NB4 (cell line): ENCODE data around the gene FKBP1C.

Experiments
- TF ChIP-seq, protein P1 (sequence below): IDR thresholded peaks from one replicate; pipeline ENCODE4 v1.5.1; 2012; ENCODE audit warnings: low read depth, low read length
- TF ChIP-seq, protein P2 (sequence below): IDR thresholded peaks from 2 replicates; pipeline ENCODE4 v1.6.1; 2011; ENCODE audit warnings: low read depth, low read length

DNA sequence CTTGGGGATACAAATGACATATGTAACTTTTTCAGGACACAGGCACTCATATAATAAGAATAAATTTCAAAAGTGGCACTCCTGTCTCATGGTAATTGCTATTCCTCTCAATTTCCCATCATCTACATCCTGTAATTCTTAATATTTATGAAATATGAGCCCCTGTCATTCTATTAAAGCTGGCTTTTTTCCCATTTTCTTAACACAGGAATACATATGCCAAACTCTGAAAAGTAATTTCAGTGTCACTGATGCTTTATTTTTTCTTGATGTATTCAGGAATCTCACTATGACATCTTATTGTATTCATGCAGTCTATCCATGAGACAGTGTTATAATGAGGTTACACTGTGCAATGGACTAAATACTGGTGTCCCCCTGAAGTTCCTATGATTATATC lies 24.3 kb upstream of the FKBP1C start:
- TF ChIP-seq, protein P1, sequence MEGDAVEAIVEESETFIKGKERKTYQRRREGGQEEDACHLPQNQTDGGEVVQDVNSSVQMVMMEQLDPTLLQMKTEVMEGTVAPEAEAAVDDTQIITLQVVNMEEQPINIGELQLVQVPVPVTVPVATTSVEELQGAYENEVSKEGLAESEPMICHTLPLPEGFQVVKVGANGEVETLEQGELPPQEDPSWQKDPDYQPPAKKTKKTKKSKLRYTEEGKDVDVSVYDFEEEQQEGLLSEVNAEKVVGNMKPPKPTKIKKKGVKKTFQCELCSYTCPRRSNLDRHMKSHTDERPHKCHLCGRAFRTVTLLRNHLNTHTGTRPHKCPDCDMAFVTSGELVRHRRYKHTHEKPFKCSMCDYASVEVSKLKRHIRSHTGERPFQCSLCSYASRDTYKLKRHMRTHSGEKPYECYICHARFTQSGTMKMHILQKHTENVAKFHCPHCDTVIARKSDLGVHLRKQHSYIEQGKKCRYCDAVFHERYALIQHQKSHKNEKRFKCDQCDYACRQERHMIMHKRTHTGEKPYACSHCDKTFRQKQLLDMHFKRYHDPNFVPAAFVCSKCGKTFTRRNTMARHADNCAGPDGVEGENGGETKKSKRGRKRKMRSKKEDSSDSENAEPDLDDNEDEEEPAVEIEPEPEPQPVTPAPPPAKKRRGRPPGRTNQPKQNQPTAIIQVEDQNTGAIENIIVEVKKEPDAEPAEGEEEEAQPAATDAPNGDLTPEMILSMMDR: no peak
- TF ChIP-seq, protein P2, sequence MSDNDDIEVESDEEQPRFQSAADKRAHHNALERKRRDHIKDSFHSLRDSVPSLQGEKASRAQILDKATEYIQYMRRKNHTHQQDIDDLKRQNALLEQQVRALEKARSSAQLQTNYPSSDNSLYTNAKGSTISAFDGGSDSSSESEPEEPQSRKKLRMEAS: no peak
